ENCODE results near the gene SH2D4B.

- TF ChIP-seq SMC3 (IDR thresholded peaks at IDR 0.05; ENCODE audit: low read length): no peak
- TF ChIP-seq NR2F1 (CRISPR knock-in tag; IDR thresholded peaks at IDR 0.05): no peak
- TF ChIP-seq YY1 (IDR thresholded peaks at IDR 0.05; ENCODE audit: insufficient read depth, insufficient replicate concordance, low read depth, low read length): no peak
- no peak for TF ChIP-seq ZNF17 (CRISPR knock-in tag; IDR thresholded peaks at IDR 0.05)
- no peak for TF ChIP-seq PRDM15 (CRISPR knock-in tag; IDR thresholded peaks at IDR 0.05)
- no peak for TF ChIP-seq HOXA7 (CRISPR knock-in tag; IDR thresholded peaks at IDR 0.05)
- no peak for TF ChIP-seq ZMYM4 (CRISPR knock-in tag; IDR thresholded peaks at IDR 0.05)
- TF ChIP-seq DNMT3B (CRISPR knock-in tag; conservative IDR thresholded peaks at IDR 0.05): no peak
Measured at GRCh38 chr10:80506189-80506575, 31.5 kb upstream of the SH2D4B start.

Measured in HepG2 (cell line).